Panc1 (cell line): Measurements from ENCODE around the gene THTPA.

ENCODE experiments used
- POLR2AphosphoS5 ChIP-seq: IDR thresholded peaks from 2 replicates; pipeline ENCODE4 v1.6.1; 2012; ENCODE audit warnings: mild to moderate bottlenecking, low read depth, low read length, moderate library complexity
- TF ChIP-seq, protein P1 (sequence below): fragments of 450-650 bp; IDR thresholded peaks from 2 replicates; pipeline ENCODE4 v1.5.1; 2017; ENCODE audit warnings: mild to moderate bottlenecking
- TF ChIP-seq, protein P2 (sequence below), 2 experiments: IDR thresholded peaks; 2 replicates each; pipeline ENCODE4 v1.6.1; 2011 to 2012; ENCODE audit warnings: low read depth in 2 of 2, control low read depth in 1 of 2, low read length in 1 of 2, mild to moderate bottlenecking in 1 of 2, moderate library complexity in 1 of 2; ENCODE audit not compliant: insufficient read depth in 1 of 2

DNA sequence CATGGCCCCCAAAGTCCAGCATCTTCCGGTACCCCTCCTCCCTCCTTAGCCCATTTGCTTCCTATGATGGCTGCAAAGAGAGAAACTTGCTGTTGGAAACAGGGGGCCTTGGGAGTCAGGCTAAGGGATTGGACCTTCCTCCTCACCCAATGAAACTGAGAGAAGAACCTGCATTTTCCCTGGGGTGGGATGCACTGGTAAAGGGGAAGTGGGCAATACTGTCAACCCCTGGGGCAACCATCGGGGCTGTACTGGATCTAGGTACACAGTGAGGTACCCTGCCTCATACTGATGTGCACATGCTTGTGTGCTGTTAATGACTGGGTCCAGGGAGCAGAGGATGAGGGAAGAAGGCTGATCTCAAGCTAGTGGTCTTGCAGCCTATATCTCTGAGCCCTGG, 33.5 kb downstream of the THTPA start:
- TF ChIP-seq, protein P1, sequence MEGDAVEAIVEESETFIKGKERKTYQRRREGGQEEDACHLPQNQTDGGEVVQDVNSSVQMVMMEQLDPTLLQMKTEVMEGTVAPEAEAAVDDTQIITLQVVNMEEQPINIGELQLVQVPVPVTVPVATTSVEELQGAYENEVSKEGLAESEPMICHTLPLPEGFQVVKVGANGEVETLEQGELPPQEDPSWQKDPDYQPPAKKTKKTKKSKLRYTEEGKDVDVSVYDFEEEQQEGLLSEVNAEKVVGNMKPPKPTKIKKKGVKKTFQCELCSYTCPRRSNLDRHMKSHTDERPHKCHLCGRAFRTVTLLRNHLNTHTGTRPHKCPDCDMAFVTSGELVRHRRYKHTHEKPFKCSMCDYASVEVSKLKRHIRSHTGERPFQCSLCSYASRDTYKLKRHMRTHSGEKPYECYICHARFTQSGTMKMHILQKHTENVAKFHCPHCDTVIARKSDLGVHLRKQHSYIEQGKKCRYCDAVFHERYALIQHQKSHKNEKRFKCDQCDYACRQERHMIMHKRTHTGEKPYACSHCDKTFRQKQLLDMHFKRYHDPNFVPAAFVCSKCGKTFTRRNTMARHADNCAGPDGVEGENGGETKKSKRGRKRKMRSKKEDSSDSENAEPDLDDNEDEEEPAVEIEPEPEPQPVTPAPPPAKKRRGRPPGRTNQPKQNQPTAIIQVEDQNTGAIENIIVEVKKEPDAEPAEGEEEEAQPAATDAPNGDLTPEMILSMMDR = no peak
- TF ChIP-seq POLR2AphosphoS5 = no peak
- TF ChIP-seq, protein P2, sequence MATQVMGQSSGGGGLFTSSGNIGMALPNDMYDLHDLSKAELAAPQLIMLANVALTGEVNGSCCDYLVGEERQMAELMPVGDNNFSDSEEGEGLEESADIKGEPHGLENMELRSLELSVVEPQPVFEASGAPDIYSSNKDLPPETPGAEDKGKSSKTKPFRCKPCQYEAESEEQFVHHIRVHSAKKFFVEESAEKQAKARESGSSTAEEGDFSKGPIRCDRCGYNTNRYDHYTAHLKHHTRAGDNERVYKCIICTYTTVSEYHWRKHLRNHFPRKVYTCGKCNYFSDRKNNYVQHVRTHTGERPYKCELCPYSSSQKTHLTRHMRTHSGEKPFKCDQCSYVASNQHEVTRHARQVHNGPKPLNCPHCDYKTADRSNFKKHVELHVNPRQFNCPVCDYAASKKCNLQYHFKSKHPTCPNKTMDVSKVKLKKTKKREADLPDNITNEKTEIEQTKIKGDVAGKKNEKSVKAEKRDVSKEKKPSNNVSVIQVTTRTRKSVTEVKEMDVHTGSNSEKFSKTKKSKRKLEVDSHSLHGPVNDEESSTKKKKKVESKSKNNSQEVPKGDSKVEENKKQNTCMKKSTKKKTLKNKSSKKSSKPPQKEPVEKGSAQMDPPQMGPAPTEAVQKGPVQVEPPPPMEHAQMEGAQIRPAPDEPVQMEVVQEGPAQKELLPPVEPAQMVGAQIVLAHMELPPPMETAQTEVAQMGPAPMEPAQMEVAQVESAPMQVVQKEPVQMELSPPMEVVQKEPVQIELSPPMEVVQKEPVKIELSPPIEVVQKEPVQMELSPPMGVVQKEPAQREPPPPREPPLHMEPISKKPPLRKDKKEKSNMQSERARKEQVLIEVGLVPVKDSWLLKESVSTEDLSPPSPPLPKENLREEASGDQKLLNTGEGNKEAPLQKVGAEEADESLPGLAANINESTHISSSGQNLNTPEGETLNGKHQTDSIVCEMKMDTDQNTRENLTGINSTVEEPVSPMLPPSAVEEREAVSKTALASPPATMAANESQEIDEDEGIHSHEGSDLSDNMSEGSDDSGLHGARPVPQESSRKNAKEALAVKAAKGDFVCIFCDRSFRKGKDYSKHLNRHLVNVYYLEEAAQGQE (IDR thresholded peaks at IDR 0.05; ENCODE audit: insufficient read depth in 1 of 2, low read depth in 2 of 2, low read length in 1 of 2) = no peak
